HG03139 (cell line): Measurements from ENCODE around the gene CHMP3.
"Not testable (repeated sequence)": the region's sequence is repeated elsewhere in the genome, so short reads cannot be mapped to it uniquely, and the experiment has no call there.

Experiments
- ATAC-seq: cut with Tn5 transposase; IDR thresholded peaks from one replicate; pipeline ENCODE4 v1.9.1; 2021; ENCODE audit not compliant: unreplicated experiment

Gene CHMP3

DNA sequence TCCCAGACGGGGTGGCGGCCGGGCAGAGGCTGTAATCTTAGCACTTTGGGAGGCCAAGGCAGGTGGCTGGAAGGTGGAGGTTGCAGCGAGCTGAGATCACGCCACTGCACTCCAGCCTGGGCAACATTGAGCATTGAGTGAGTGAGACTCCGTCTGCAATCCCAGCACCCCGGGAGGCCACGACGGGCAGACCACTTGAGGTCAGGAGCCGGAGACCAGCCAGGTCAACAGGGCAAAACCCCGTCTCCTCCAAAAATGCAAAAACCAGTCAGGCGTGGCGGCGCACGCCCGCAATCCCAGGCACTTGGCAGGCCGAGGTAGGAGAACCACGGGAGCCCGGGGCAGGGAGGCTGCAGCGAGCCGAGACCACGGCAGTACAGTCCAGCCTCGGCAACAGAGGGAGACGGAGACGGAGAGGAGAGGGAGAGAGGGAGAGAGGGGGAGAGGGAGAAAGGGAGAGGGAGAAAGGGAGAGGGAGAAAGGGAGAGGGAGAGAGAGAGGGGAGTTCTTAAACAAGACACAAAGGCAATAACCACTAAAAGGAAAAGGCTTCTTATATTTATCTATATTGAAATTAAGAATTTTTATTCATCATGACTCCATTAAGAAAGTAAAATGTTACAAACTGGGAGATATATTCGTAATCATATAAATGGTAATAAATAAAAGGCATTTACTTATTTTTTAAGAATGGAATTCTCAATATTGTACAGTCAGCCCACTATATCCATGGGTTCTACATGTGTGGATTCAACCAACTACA, 13.1 kb downstream of the CHMP3 start:
- not testable (repeated sequence) for ATAC-seq

DNA sequence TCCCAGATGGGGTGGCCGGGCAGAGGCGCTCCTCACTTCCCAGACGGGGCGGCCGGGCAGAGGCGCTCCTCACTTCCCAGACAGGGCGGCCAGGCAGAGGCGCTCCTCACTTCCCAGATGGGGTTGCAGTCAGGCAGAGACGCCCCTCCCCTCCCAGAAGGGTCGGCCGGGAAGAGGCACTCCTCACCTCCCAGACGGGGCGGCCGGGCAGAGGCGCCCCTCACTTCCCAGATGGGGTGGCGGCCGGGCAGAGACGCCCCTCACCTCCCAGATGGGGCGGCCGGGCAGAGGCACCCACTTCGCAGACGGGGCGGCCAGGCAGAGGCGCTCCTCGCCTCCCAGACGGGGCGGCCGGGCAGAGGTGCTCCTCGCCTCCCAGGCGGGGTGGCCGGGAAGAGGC, 13.8 kb downstream of the CHMP3 start:
- ATAC-seq, result not testable (repeated sequence)

DNA sequence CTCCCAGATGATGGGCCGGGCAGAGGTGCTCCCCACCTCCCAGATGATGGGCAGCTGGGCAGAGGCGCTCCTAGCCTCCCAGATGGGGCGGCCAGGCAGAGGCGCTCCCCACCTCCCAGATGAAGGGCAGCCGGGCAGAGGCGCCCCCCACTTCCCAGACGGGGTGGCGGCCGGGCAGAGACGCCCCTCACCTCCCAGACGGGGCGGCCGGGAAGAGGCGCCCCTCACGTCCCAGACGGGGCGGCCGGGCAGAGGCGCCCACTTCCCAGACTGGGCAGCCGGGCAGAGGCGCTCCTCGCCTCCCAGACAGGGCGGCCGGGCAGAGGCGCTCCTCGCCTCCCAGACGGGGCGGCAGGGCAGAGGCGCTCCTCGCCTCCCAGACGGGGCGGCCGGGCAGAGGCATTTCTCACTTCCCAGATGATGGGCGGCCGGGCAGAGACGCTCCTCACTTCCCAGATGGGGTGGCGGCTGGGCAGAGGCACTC, 14.3 kb downstream of the CHMP3 start:
- not testable (repeated sequence) for ATAC-seq

- not testable (repeated sequence) for ATAC-seq
Measured at GRCh38 chr2:86548165-86548912, 14.9 kb downstream of the CHMP3 start.

- not testable (repeated sequence) for ATAC-seq
Measured at GRCh38 chr2:86545296-86545924, 17.8 kb downstream of the CHMP3 start.

GRCh38 chr2:86544278-86545099, 18.8 kb downstream of the CHMP3 start:
- ATAC-seq, result not testable (repeated sequence)

DNA sequence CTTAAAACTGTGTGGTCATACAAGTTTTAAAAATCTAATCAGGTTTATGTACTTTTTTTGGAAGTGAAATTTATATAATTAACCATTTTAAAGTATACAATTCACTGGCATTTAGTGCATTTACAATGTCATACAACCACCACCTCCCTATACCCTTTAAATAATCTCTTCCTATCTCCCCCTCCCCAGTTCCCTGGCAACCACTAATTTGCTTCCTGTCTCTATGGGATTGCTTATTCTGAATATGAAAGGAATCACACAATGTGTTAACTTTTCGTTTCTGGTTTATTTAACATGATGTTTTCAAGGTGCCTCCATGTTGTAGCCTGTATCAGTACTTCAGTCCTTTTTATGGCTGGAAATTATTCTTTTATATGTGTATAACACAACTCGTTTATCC, 19.4 kb downstream of the CHMP3 start:
- ATAC-seq, result no peak

DNA sequence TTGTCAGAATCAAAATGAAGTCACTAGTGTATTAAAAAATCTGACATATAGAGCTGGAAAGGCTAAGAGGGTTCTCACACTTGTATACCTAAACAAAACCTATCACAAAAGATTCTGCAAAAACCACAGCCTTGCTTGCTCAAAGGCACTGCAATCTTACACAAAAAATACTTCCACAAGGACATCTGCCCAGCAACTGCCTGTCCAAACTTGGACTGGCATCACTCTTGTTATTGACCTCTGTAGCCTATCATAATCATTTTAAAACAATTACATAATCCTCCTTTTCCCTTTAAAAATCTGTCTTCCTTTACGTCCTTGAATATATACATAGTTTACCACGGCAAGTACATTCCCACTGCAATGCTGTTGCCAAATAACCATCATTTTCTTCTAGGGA, 19.9 kb downstream of the CHMP3 start:
- ATAC-seq, result no peak

- no peak for ATAC-seq
Measured at GRCh38 chr2:86542814-86543213, 20.4 kb downstream of the CHMP3 start.

DNA sequence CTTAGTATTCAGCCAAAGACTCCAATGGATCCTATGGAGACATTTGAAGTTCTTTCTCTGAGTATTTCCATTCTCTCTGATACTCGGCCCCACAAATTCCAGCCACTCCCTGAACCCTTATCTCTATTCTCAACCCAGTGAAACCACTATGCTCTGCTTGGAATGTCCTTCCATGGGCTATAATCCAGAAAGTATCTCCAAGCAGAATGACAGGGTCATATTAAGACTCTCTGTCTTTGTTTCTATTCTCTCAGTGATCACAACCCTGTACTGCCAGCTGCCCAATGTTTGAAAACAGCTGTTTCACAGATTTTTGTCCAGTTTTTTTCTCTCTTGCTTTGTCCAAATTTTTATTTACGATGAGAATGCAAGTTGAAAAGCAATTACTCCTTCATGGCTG, 21.9 kb downstream of the CHMP3 start:
- no peak for ATAC-seq

DNA sequence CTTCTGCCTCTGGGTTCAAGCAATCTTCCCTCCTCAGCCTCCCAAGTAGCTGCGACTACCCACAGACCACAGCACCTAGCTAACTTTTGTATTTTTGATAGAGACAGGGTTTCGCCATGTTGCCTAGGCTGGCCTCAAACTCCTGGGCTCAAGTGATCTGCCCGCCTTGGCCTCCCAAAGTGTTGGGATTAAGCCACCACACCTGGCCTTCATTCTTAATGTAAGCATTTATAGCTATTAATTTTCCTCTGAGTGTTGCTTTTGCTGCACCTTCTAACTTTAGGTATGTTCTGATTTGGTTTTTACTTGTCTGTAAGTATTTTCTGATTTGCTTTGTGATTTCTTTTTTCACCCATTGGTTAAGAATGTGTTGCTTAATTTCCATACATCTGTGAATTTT, 29.7 kb downstream of the CHMP3 start:
- no peak for ATAC-seq

GRCh38 chr2:86525421-86526340, 37.6 kb downstream of the CHMP3 start:
- ATAC-seq, result no peak

DNA sequence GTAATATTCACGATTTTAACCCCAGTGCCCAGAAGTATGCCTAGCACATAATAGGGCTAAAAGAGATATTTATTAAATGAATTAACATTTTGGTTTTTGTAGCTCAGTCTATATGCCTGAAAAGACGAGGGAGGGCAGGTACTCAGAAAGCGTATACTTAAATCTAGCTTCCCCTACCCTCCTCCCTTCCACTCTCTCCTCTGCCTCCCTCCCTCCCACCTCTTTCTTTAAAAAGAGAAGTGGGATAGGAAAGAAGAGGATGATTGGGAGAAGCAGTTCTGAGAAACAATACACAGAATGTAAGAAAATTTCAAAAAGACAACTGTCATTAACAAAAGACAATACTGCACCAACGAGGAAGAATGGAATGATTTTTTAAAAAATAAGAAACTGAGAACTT, 39.8 kb downstream of the CHMP3 start:
- ATAC-seq, result no peak

DNA sequence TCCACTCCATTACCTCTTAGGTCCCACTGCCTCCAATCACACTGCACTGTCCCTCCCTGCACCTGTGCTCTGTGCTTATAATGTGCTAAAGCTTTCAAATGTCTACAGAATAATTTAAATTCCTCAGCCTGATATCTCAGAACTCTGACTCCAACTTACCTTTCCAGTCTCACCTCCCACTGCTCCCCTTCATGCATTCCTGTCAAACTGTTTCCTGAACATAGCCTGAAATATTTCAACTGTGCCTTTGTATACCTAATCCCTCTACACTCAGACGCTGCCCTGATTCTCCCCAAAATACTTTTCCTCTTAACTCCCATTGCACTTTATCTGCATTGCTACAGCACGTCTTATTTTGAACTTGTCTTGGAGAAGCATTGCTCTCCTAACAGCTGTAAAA, 40.5 kb downstream of the CHMP3 start:
- no peak for ATAC-seq

DNA sequence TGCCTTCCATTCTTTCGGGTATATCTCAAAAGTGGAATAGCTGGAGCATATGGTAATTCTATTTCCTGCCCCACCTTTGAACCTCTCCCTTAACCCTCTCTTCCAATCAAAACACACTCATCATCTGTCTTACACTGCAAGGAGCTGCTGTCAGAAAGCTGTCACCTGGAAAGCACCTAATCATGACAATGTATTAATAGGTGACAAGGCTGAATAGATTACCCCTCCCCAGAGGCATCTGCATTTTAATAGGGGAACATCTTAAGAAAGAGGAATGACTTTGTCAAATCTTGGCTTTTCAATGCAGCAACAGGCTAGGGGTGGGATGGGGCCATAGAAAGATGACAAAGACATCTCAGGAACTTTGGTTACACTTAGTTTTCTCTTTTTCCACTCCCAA, 41.3 kb downstream of the CHMP3 start:
- ATAC-seq, result no peak

DNA sequence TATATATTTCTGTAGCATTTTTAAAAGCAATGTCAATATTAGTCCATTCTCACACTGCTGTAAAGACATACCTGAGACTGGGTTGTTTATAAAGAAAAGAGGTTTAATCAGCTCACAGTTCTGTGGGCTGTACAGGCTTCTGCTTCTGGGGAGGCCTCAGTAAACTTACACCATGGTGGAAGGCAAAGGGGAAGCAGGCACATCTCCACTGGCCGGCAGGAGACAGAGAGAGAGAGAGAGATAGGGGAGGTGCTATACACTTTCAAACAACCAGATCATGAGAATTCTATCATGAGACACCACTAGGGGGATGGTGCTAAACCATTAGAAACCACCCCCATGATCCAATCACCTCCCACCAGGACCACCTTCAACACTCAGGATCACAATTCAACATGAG, 43.1 kb downstream of the CHMP3 start:
- ATAC-seq, result no peak

DNA sequence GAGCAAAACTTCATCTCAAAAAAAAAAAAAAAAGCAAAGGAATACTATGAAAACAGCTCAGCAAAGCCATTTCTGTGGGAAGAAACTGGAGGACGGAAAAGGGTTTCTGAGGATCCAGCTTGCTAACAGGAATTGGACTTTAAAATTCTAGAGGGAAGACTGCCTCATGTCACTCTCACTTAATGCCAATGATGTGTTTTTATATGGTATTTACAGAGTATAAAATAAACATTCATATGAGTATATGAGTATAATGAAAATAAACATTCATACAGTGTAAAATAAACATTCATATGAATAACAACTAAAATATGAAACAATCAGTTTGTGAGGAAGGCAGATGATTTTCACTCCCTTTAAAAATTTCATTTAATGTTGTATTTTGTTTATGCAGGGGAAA, 43.9 kb downstream of the CHMP3 start:
- ATAC-seq, result no peak

GRCh38 chr2:86518481-86518880, 44.8 kb downstream of the CHMP3 start:
- no peak for ATAC-seq

GRCh38 chr2:86513948-86514660, 49.1 kb downstream of the CHMP3 start:
- no peak for ATAC-seq
